ENCODE measurements around the gene NKX2-2. TPM values are rescaled to one million over a fixed set of nuclear protein-coding genes. Genes with fewer than 3 reads are reported as not detected.
A peak's percentile ranks its signal among the peaks of the same experiment; 100 is the strongest.

NKX2-2 gene
- total RNA-seq, 1 donor from 2014 or later: not detected

- DNase-seq (ENCODE audit: extremely low spot score in 2 of 2): peak in 1 of 2 donors; percentile 79
- no peak overlapping the region for H3K4me3 ChIP-seq
- H3K9me3 ChIP-seq: no peaks in the 10 kb centered on the region
- intact Hi-C loops (cut with DNase I): no loop called here
- H3K4me1 ChIP-seq: no peaks in the 10 kb centered on the region
- TF ChIP-seq CTCF (IDR thresholded peaks at IDR 0.05): no peak
- TF ChIP-seq POLR2AphosphoS5 (IDR thresholded peaks at IDR 0.05; ENCODE audit: insufficient read depth in 1 of 2, low read depth in 1 of 2): no peak
- no peak for TF ChIP-seq POLR2A (IDR thresholded peaks at IDR 0.05)
- no peaks in the 10 kb centered on the region for H3K27me3 ChIP-seq
- H3K36me3 ChIP-seq: no peaks in the 10 kb centered on the region
- no peak overlapping the region for H3K27ac ChIP-seq
Measured at GRCh38 chr20:21546355-21546754, 32.5 kb upstream of the NKX2-2 start.

- TF ChIP-seq POLR2AphosphoS5 (IDR thresholded peaks at IDR 0.05; ENCODE audit: insufficient read depth in 1 of 2, low read depth in 1 of 2) (no peak), CTCF (IDR thresholded peaks at IDR 0.05) (no peak), POLR2A (IDR thresholded peaks at IDR 0.05) (no peak)
- Histone ChIP-seq H3K36me3 (no peaks in the 10 kb centered on the region), H3K27ac (no peak overlapping the region), H3K9me3 (no peaks in the 10 kb centered on the region), H3K27me3 (no peaks in the 10 kb centered on the region), H3K4me3 (no peak overlapping the region), H3K4me1 (no peaks in the 10 kb centered on the region)
- DNase-seq (ENCODE audit: extremely low spot score in 2 of 2): no peak
- intact Hi-C loops (cut with DNase I): no loop called here
Measured at GRCh38 chr20:21539512-21539911, 25.6 kb upstream of the NKX2-2 start.

GRCh38 chr20:21534886-21535285, 21.0 kb upstream of the NKX2-2 start:
- DNase-seq (ENCODE audit: extremely low spot score in 2 of 2): no peak
- intact Hi-C loops (cut with DNase I): no loop called here
- H3K27me3 ChIP-seq: no peaks in the 10 kb centered on the region

GRCh38 chr20:21534453-21534852, 20.6 kb upstream of the NKX2-2 start:
- DNase-seq (ENCODE audit: extremely low spot score in 2 of 2): no peak
- no peaks in the 10 kb centered on the region for H3K36me3 ChIP-seq
- H3K27me3 ChIP-seq: no peaks in the 10 kb centered on the region
- intact Hi-C loops (cut with DNase I): no loop called here
- no peak overlapping the region for H3K27ac ChIP-seq
- H3K4me1 ChIP-seq: no peaks in the 10 kb centered on the region
- no peaks in the 10 kb centered on the region for H3K9me3 ChIP-seq
- H3K4me3 ChIP-seq: no peak overlapping the region
- TF ChIP-seq POLR2AphosphoS5 (IDR thresholded peaks at IDR 0.05; ENCODE audit: insufficient read depth in 1 of 2, low read depth in 1 of 2) (no peak), CTCF (IDR thresholded peaks at IDR 0.05) (no peak), POLR2A (IDR thresholded peaks at IDR 0.05) (no peak)

More at GRCh38 chr20:21534886-21535285, 21.0 kb upstream of the NKX2-2 start:
- H3K4me3 ChIP-seq: no peak overlapping the region
- no peaks in the 10 kb centered on the region for H3K9me3 ChIP-seq
- H3K4me1 ChIP-seq: no peaks in the 10 kb centered on the region
- TF ChIP-seq CTCF (IDR thresholded peaks at IDR 0.05) (no peak), POLR2A (IDR thresholded peaks at IDR 0.05) (no peak), POLR2AphosphoS5 (IDR thresholded peaks at IDR 0.05; ENCODE audit: insufficient read depth in 1 of 2, low read depth in 1 of 2) (no peak)
- H3K27ac ChIP-seq: no peak overlapping the region
- no peaks in the 10 kb centered on the region for H3K36me3 ChIP-seq

- Histone ChIP-seq H3K27ac (no peak overlapping the region), H3K4me3 (no peak overlapping the region), H3K4me1 (no peaks in the 10 kb centered on the region), H3K27me3 (no peaks in the 10 kb centered on the region), H3K36me3 (no peaks in the 10 kb centered on the region), H3K9me3 (no peaks in the 10 kb centered on the region)
- DNase-seq (ENCODE audit: extremely low spot score in 2 of 2): peak in 1 of 2 donors; percentile 4
- TF ChIP-seq POLR2AphosphoS5 (IDR thresholded peaks at IDR 0.05; ENCODE audit: insufficient read depth in 1 of 2, low read depth in 1 of 2): no peak
- no peak for TF ChIP-seq POLR2A (IDR thresholded peaks at IDR 0.05)
- no peak for TF ChIP-seq CTCF (IDR thresholded peaks at IDR 0.05)
- intact Hi-C loops (cut with DNase I): no loop called here
Measured at GRCh38 chr20:21529863-21530262, 16.0 kb upstream of the NKX2-2 start.

Measured in vagina (tissue), 2 donors.